HepG2 (cell line): ENCODE results near the gene IL13.

Experiments
- DNMT1 ChIP-seq: sonication (generic); formaldehyde crosslinking; IDR thresholded peaks from 2 replicates; pipeline ENCODE4 v1.5.1; 2020; ENCODE audit warnings: mild to moderate bottlenecking, missing genetic modification reagents
- FIP1L1 ChIP-seq: fragments of 200-400 bp; formaldehyde crosslinking; IDR thresholded peaks from 2 replicates; pipeline ENCODE4 v1.6.1; 2018; ENCODE audit warnings: low read depth, mild to moderate bottlenecking, low read length, moderate library complexity, borderline replicate concordance; ENCODE audit not compliant: insufficient read depth

DNA sequence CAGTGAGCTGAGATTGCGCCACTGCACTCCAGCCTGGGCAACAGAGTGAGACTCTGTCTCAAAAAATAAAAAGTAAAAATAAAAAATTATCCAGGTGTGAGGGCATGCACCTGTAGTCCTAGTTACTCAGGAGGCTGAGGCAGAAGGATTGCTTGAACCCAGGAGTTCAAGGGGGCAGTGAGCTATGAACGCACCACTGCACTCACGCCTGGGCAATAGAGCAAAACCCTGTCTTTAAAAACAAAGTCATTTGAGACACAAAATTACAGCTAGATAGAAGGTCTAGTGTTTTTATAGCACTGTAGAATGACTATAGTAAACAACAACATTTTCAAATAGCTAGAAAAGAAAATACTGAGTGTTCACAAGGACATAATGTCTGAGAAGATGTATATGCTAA, 32.2 kb downstream of the IL13 start:
- TF ChIP-seq FIP1L1 (no peak), DNMT1 (CRISPR knock-in tag) (no peak)
